Measurements from ENCODE around the gene HDAC4.
A peak's percentile ranks its signal among the peaks of the same experiment; 100 is the strongest.

HDAC4 gene

DNA sequence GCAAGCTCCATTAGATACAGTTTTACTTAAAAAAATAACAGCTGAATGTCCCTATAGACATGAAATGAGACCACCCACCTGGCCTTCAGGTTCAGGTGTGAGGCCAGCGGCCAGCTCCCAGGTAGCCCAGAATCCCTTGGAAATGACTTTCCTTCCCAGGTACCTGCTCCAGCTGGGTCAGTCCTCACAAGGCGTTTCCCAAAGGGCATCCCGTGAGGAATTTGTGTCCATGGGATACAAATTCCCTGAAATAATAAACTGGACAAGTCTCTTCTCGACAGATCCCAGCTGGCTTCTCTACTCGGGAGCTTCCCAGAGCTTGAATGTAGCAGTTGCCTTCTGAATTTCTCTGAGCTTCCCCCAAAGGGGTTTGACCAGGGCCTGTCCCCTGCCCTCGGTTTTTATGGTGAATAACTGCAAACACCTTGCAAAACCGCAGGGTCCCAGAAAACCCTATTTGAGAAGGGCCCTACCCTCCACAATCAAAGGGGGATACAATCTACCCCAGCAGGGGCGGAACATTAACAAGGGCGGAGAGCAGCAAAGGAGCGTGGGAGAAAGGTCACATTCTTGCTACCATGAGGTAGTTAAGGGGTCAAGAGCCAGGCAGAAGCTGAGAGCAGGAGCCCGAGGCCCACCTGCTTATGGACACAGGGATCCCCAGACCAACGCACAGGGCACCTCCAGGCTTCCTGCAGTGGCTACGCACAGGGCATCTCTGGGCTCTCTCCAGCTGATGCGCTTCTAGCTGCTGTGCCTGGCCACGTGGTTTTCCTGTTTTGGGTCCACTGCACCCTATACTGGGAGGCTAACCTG lies 107.7 kb downstream of the HDAC4 start:
- no peak for ATAC-seq

DNA sequence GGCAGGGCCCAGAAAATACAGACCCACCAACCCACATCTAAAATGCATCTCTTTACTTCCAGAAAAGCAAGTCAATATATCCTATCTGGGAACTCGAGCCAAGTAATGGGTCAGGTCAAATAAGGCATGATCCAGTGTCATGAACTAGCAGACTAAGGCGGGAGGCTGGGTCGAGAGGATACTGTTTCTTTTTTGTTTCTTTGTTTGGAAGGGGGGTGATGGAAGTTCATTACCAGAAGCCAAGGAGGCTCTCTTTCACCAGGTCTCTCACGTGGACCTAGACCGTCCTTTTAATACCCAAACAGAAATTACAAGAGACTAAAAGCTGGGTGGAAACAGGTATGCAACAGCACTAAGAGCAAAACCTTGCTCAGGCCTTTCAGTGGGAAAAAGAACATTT lies 108.3 kb downstream of the HDAC4 start:
- no peak for ATAC-seq

DNA sequence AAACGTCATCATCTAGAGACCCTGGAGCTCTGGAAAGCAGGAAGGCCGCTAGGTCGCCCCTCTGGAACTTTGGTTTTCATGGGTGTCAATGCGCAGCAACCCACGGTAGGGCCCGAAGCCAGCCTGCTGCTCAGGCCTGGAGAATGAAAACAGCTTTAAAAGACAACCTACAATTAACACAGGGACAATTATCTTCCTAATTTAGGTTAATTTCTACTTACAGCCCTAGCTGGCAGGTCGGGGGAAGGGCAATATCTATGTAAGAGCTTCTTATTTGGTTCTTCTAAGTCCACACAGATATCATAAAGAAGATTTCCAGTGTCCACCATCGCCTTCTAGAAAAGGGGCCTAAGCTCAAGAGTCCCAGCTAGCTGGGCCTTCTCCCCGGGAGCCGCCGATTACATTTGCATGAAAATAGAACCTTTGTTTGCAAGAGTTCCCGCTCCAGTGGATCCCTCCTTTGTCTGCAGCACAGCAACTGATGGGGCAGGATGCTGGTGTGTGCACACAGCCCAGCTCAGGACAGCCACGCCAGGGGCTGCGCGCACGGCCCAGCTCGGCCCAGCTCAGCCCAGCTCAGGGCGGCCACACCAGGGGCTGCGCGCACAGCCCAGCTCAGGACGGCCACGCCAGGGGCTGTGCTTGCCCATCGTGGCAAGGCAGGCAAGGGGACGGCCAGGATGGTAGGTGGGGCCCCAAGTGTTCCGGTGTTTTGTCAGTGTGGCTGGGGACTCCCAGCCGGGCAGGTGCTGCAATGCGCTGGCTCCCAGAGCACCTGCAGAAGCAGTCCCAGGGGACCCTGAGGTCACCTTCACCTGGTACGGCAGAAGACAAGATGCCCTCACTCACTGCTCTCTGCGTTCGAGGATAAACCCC lies 109.1 kb downstream of the HDAC4 start:
- no peak for ATAC-seq

DNA sequence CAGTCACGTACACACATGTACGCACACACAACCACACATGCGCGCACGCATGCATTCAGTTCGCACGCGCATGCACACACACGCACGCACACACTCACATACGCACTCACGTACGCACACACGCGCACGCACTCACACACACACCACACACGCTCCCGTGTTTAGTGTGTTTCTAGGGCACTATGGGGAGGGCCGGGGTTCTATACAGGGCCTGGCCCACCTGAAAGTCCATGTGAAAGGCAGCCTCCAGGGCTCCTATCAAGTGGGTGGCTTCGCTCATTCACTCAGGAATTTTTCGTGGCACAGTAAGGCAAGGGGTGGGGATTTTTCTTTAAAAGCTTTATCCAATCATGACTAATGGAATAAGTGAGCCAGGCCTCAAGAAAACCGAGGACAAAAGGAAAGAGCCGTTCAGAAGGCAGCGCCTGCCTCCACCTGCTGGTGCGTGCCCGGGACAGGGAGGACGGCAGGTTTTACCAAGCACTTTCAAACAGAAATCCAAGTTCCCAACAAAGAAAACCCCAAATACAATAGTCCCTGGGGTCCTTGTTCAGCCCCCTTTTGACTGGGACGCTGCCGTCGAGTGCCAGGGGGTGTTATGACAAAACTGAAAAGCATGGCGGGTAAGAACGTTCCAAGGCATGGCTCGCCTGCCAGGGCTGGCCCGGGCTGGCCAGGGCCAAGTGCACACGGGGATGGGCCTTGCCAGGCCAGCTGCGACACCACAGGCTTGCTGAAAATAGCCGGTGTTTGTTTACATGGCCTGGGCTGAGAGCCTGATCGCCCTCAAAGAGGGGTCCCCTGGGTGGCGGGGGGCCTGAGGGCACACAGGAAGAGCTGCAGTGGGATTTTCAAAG lies 110.0 kb downstream of the HDAC4 start:
- no peak for ATAC-seq

DNA sequence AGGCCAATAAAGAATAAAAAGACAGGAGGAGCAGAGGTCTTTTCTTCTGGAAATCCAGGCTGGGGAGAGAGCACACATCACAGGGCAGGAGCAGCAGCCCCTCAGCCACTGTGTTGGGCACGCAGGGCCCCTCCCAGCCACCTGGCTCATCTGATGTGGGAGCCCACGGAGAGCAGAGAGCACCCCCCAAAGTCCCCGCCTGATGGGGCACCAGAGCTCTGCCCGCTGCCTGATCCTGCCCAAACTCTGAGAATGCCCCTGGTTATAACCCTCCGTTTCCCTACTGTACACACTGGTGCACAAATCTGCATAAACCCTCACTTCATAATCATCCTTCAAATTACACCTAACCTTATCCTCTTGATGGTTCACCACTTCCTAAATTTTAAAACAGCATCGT lies 111.3 kb downstream of the HDAC4 start:
- no peak for ATAC-seq

DNA sequence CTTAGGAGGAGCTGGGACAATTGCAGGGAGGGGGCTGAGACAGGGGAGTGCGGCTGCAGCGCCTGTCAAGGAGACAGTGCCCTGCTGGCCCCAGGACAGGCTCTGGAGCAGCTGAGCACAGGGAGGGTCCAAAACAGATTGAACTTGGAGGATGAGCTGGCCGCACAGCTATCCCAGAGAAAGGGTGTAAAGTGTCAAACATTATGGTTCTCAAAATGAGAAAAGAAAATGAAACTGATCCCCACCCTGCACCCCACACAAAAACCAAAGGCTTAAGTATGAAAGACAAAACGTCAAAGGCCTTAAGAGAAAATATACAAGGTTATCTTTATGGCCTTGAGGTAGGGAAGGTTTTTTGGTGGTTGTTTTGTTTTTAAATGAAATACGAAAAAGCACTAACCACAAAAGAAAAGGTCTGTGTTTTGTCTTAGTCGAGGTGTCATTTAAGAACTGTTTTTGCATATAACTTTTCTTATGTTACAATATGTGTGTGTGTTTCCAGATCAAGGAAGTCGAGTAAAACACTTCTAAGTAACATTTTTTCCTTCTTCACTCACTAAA lies 111.8 kb downstream of the HDAC4 start:
- peak; percentile 44 to 48 for ATAC-seq

DNA sequence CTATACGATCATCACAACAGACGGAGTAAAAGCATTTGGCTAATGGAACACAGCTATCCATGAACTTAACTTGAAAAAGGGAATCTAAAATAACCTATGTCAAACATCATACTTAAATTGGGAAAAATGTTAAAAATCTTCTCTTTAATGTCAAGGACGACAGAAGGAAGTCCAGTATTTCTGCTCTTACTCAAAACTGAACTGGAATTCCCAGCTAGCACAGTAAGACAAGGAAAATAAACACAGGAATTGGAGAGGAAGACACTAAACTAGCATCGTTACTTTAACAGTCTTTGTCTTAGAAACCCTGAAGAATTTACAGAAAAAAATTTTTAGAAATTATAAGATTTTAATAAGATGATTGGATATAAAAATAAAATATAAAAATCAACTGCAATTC lies 112.6 kb downstream of the HDAC4 start:
- no peak for ATAC-seq

DNA sequence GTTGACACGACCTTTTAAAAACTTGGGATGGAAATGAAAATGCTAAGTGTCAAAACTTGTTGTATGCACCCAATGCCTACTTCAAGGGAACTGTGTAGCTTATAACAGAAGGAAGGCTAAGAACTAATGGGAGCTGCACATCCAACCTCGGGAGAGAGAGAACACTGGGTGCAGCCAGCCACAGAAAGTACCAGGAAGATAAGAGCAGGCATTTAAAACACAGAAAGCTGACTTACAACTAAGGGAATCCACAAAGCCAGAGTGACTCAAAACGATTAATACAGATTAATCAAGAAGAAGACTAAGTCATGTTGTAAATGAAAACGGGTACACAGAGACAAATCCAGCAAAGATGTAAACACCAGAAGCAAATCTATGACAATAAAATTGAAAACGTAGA lies 113.4 kb downstream of the HDAC4 start:
- no peak for ATAC-seq

DNA sequence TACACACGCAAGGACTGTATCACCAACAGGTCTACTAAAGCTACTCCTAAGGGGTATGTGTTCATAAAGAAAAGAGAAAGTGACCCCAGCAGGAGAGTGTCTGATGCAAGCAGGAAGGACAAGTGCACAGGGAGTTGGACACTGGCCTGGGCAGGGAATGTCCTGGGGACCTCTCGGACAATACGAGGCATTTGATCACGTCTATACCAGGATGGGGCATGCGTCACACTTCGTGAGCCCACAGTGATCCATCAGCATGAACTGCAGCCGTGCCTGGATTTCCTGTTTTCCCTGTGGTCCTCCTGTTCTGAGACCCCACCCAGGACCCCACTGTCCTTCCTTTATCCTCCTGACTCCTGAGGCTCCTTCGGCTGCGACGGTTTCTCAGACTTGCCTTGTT lies 113.9 kb downstream of the HDAC4 start:
- no peak for ATAC-seq

DNA sequence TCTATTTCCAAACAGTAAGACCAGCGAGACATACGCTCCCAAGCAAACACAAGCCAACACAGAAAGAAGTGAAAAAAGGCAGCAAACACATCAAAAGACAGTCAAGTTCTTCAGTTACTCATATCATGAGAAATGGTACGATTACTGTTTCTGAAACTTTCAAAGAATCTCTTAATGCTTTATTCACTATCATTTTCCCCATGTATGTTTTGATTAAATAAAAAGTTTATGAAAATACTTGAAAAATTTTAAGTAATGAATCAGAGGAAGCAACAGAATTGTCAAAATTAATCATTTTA lies 114.9 kb downstream of the HDAC4 start:
- peak; percentile 70 to 71 for ATAC-seq

DNA sequence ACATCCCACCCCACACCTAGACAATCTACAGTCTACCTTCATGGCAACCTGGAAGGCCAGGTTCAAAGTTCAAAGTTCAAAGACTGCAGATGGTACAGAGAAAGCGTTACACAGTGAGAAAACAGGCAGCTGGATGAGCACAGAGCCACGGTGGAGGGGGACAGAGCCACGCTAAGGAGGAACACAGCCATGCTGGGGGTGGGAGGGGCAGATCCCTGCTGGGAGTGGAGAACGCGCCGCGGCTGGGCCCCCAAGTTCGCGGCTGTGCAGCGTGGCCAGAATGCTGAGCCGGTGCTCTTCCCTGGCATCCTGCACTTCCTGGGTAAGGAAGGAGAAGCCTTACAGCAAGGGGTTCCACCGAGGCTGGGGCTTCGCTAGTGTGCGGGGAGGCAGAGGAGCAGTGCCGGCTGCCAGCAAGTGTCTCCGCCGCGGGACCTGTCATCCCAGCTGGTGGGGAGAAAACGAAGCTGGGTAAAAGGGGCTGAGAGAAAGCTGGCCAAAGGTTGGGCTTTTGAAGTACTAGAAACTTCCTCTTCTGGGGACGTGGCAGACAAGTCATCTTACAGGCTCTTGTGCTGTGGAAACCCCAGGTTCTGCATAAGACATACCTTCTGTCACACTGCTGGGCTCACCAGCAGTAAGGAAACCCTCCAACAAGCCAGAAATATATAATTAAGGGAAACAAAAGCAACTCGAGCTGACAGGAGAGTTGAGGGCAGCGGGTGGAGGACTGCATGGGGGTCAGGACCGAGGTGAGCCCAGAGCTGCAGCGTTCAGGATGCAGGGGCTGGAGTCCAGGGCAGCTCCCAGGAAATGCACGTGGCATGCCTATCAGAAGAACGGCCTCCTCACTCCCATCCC lies 115.5 kb downstream of the HDAC4 start:
- peak; percentile 72 to 78 for ATAC-seq

DNA sequence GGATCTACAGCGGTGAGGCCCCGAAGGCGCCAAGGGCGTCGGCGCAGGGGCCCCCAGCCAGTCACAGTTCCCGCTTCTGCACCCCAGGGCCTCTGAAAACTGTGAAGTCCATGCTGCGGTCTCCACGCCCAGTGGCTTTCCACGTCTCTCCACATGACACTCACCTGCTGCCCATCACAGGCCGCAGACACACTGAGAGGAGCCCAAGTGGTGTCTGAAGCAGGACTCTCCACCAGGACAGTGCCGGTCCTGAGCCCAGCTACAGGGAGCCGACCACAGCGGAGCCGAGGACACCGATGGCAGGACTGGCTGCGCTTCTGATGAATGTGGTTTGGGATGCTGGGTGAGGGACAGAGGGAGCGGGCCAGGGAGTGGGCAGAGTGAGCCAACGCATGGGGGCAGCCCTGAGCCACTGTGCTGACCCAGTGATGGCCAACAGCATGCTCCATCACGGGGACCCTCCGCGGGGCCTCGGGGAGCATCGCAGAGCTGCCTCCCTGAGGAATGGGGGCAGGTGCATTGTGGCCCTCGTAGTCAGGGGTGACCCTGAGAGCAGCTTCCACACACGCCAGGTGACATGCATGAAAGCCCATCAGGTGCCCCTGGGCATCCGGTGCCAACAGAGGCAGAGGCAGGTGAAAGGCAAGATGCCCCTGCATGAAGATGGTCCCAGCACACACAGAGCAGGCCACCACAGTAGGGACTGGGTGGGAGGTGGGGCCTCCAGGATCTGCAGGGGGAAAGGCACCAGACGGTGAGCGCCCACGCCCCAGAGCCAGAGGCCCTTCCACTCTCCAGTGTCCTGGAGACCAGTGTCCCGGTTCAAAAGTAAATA lies 116.6 kb downstream of the HDAC4 start:
- ATAC-seq = no peak

DNA sequence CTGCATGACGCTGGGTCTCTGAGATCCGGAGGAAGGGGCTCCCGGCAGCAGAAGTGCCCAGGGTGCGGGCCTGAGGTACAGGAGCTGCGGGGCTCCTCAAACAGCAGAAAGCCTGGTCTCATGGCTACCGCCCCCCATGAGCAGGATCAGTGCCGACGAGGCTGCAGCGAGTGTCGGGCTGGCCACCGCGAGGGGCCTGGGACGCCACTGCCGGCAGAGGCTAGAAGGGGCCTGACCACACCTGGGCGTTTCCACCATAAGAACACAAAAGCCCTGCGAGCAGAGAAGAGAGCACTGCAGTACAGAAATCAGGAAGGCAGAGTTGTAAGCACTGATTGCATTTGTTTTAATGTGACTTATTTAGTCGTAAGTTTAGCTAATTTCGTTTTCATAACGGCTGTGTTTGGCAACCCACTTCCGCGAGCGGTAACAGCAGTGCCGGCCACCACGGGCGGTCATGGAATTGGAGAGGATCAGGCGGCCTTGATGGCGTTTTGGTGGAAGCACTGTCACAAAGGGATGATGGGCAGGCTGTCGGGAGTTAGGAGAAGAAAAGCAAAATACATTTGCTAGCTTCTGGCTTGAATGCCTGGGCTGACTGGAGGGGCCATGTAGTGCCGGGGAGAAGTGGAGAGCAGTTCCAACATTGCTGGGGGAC lies 117.4 kb downstream of the HDAC4 start:
- ATAC-seq = no peak

DNA sequence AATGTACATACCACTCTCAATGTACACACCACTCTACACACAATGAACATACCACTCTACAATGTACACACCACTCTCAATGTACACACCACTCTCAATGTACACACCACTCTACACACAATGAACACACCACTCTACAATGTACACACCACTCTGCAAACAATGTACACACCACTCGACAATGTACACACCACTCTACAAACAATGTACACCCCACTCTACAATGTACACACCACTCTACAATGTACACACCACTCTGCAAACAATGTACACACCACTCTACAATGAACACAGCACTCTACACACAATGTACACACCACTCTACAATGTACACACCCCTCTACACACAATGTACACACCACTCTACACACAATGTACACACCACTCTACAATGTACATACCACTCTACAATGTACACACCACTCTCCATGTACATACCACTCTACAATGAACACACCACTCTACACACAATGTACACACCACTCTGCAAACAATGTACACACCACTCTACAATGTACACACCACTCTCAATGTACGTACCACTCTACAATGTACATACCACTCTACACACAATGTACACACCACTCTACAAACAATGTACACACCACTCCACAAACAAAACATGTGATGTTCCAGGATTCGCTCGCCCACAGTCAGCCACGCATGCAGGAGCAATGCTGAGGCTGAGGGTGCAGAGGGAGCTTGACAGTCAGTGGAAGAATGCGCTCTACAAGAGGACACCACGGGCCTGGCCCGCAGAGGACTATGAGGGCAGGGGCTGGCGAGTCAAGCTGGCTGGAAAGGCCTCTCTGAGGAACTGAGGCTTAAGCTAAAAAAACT lies 118.2 kb downstream of the HDAC4 start:
- ATAC-seq = no peak

DNA sequence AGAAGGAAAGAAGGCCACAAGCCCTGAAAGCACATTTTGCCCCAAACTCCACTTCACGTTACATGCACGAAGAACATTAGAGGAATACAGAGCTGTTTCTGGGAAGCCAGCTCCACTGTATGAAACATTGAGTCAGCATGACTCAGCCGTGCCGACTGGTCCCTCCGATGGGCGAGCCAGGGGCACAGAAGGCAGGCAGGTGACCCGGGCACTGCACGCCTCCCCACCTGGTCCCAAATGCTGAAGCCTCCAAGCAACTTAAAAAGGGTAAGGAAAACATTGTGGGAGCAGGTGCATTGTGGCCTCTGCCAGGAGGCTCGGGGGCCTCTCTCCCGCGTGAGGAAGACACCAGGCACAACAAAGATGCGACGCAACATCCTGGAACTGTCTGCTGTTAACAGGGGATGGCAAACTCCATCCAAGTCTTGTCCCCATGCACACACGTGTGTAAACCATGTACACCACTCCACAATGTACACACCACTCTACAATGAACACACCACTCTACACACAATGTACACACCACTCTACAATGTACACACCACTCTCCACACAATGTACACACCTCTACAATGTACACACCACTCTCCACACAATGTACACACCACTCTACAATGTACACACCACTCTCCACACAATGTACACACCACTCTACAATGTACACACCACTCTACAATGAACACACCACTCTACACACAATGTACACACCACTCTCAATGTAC lies 120.4 kb downstream of the HDAC4 start:
- ATAC-seq = peak; percentile 75 to 79

DNA sequence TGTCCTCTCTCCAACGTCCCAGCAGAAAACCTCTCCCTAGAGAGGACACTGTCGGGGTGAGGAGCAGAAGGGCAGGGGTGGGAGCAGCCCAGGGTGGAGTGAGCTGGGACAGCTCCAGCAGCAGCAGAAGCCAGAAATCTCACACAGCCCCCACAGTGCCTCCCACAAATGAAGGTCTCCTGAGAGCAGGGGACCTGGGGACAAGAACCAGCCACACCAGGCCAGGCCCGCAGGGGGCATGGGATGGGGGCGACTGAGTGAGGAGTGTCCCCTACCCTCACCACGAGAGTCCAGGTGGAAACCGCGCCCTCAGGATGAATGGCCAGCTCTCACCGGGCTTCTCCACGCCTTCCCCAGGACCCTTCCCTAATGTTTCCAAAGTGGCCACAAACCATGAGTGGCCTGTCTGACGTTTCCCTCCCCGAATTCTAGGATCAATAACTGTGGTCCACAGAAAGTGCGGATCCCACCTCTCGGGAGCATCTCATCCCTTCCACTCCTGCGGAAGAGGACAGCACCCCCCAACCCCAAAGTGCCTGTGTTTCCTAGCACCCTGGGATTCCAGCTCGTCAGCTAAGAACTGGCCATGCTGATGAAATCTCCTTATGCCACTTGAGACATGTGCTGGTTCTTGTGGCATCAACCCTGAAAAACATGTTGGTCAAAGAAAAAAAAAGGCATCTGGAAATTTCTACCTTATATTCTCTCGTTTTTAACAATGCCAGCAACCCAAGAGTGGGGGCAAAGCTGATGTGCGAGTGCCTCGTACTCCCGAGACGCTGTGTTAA lies 121.1 kb downstream of the HDAC4 start:
- ATAC-seq = no peak

DNA sequence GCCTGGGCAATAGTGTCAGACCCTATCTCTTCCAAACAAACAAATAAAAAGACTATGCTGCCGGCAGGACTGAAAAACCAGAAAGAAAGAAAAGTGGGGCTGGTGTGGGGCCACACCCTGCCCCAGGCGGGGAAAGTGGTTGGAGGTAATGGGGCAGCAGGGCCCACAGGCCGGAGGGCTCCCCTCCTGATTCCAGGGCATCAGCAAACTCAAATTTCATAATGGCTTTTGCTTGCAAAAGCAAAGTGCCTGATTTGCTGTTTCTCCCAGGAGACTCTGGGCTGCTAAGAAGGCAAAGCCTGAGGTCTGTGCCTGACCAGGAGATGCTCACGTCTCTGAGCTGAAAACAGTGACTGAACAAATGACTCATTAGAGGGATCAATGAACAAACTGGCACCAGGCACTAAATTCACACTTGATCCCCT lies 121.9 kb downstream of the HDAC4 start:
- ATAC-seq = no peak

DNA sequence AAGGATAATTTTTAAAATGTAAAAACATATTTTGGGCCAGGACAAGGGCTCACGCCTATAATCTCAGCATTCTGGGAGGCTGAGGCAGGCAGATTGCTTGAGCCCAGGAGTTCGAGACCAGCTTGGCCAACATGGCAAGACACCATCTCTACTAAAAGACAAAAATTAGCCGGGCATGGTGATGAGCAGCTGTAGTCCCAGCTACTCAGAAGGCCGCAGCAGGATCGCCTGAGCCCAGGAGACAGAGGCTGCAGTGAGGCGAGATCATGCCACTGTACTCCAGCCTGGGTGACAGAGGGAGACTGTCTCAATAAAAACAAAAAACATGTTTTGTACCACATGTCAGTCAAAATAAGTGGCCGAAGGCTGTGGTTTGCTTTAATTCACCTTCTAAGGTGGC lies 122.5 kb downstream of the HDAC4 start:
- no peak for ATAC-seq

All from activated CD4-positive, CD25-positive, alpha-beta regulatory T cell treated with anti-CD3 and anti-CD28 coated beads, Interleukin-2, amount 50 U/mL, for 24 hours (primary cell).